Measurements from ENCODE around the gene KRTAP2-3.

DNA sequence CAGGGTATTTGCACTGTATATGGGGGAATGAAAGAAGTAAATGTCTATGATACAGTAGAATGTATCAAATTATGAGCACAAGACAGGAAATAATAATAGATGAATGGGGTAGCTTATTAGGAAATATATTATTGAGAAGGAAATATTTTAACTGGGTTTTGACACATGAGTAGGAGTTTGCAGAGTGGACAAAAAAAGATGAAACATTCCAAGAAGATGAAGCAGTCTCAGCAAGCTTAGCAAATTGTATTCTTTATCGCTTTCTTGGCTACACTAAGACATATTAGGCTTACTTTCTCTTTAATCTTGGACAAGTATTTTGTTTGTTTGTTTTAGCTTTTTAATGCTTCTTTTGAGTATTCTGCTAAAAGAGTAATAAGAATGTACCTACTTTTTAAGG lies 44.0 kb upstream of the KRTAP2-3 start:
- TF ChIP-seq, protein P1, sequence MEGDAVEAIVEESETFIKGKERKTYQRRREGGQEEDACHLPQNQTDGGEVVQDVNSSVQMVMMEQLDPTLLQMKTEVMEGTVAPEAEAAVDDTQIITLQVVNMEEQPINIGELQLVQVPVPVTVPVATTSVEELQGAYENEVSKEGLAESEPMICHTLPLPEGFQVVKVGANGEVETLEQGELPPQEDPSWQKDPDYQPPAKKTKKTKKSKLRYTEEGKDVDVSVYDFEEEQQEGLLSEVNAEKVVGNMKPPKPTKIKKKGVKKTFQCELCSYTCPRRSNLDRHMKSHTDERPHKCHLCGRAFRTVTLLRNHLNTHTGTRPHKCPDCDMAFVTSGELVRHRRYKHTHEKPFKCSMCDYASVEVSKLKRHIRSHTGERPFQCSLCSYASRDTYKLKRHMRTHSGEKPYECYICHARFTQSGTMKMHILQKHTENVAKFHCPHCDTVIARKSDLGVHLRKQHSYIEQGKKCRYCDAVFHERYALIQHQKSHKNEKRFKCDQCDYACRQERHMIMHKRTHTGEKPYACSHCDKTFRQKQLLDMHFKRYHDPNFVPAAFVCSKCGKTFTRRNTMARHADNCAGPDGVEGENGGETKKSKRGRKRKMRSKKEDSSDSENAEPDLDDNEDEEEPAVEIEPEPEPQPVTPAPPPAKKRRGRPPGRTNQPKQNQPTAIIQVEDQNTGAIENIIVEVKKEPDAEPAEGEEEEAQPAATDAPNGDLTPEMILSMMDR (IDR thresholded peaks at IDR 0.05), result no peak
- TF ChIP-seq POLR2AphosphoS5 (IDR thresholded peaks at IDR 0.05) (no peak), POLR2A (IDR thresholded peaks at IDR 0.05) (no peak), EP300 (IDR thresholded peaks at IDR 0.05) (no peak)
